Activated naive CD4-positive, alpha-beta T cell treated with anti-CD3 and anti-CD28 coated beads, Interleukin-2, amount 50 U/mL, for 72 hours (primary cell): ENCODE data around the gene MAPK13. TPM values are rescaled to one million over a fixed set of nuclear protein-coding genes. Genes with fewer than 3 reads are reported as not detected.
"Not testable (repeated sequence)": the region's sequence is repeated elsewhere in the genome, so short reads cannot be mapped to it uniquely, and the experiment has no call there.

ENCODE experiments used
- ATAC-seq, 2 donors: fragments of 150-1000 bp; cut with Tn5 transposase; 2 replicates each; pipeline ENCODE4 v1.10.0; 2021; ENCODE audit warnings: mild to moderate bottlenecking in 2 of 2, moderate library complexity in 2 of 2
- DNase-seq, 2 donors: peaks; one replicate each; pipeline ENCODE4 v3.0.0; 2021 to 2022; ENCODE audit warnings: low spot score in 2 of 2
- H3K27ac Mint-ChIP-seq, 2 donors: one replicate each; pipeline ENCODE4 v1.8.0; 2022; ENCODE audit warnings: mild to moderate bottlenecking in 2 of 2, mixed read lengths in 2 of 2
- H3K36me3 Mint-ChIP-seq, 2 donors: one replicate each; pipeline ENCODE4 v1.8.0; 2022; ENCODE audit warnings: mixed read lengths in 2 of 2
- H3K9me3 Mint-ChIP-seq, 2 donors: one replicate each; pipeline ENCODE4 v1.8.0; 2022; ENCODE audit warnings: mixed read lengths in 2 of 2
- total RNA-seq, 2 donors: library from RNA; stranded (reverse); gene quantifications; one replicate each; pipeline ENCODE4 v1.2.3, GENCODE V29; 2022

The MAPK13 gene
- total RNA-seq, 2 donors from 2014 or later: 33.6 to 58.9 TPM

DNA sequence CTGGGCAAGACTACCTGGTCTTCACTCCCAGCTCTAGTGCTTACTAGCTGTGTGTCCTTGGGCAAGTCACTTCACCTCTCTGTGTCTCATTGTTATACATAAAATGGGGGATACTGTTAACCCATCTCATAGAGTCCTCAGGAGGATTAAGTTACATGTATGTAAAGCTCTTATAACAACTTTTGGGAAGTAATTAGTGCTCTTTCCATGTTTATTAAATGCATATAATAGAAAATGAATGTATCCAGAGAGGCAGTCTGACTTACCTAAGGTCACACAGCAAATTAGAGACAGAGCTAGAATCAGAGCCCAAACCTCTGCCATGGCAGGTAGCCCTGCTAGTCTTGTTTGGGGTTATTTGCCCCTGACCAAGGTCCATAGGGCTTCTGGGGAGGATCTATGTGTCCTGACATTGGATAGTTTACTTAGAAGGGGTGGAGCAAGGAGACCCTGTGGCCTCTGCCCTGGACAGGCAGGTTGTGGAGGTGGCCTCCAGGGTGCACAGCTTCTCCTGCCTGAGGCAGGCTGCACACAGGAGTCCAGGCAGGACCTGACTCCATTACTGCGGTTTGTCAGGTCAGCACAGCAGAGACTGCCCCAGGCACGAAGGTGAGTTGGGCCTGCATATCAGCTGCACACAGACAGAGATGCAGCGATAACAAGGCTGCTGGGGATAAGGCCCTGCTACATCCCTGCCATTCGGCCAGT, 8.4 kb upstream of the MAPK13 start:
- no peak for ATAC-seq
- H3K9me3 Mint-ChIP-seq: no peaks in the 10 kb centered on the region
- H3K36me3 Mint-ChIP-seq: peaks cover 0 to 19% of the 10 kb centered on the region in 2 donors
- no peak for DNase-seq
- peak overlapping the region; percentile 95 to 99 for H3K27ac Mint-ChIP-seq

GRCh38 chr6:36122495-36123269, 7.6 kb upstream of the MAPK13 start:
- no peak for ATAC-seq
- Mint-ChIP-seq H3K9me3 (no peaks in the 10 kb centered on the region), H3K36me3 (peaks cover 0 to 19% of the 10 kb centered on the region in 2 donors), H3K27ac (no peak overlapping the region)
- DNase-seq: no peak

GRCh38 chr6:36123270-36124139, 6.8 kb upstream of the MAPK13 start:
- peak; percentile 73 to 76 for ATAC-seq
- Mint-ChIP-seq H3K9me3 (no peaks in the 10 kb centered on the region), H3K36me3 (peaks cover 0 to 19% of the 10 kb centered on the region in 2 donors), H3K27ac (peak overlapping the region in 1 of 2 donors; percentile 75)
- DNase-seq: peak; percentile 83 to 95

DNA sequence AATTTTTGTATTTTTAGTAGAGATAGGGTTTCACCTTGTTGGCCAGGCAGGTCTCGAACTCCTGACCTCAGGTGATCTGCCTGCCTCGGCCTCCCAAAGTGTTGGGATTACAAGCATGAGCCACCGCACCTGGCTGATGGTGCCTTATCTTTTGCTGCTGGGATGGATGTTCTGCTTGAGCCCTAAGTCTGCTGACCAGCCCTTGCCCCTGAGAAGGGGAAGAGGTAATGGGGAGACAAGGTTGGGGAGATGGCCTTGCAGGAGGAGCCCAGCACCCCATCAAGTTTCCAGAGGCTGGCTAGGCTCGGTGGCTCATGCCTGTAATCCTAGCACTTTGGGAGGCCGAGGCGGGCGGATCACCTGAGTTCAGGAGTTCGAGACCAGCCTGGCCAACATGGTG, 6.0 kb upstream of the MAPK13 start:
- Mint-ChIP-seq H3K27ac (peak overlapping the region in 1 of 2 donors; percentile 75), H3K36me3 (peaks cover 0 to 12% of the 10 kb centered on the region in 2 donors)
- H3K9me3 Mint-ChIP-seq, ATAC-seq, DNase-seq: not testable (repeated sequence)

GRCh38 chr6:36124881-36125280, 5.4 kb upstream of the MAPK13 start:
- ATAC-seq (no peak), DNase-seq (no peak)
- Mint-ChIP-seq H3K9me3 (no peaks in the 10 kb centered on the region), H3K27ac (no peak overlapping the region), H3K36me3 (peaks cover 0 to 6% of the 10 kb centered on the region in 2 donors)

DNA sequence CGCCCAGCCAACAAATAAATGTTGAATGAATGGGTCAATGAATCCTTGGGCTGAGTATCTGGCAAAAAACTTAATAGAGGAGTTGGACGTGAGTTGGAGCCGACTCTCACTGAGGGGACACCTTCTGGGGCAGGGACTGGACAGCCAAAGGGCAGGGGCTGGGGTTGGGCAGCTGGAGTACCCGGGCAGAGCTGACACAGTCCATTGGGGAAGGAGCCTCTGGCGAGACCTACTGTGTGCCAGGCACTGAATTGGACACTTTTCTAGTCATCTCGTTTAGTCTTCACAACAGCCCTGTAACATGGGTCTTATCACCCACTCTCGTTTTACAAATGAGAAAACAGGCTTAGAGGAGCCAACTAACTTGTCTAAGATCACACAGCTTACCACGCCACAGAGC, 4.7 kb upstream of the MAPK13 start:
- H3K36me3 Mint-ChIP-seq: peaks cover 0 to 2% of the 10 kb centered on the region in 2 donors
- no peaks in the 10 kb centered on the region for H3K9me3 Mint-ChIP-seq
- DNase-seq (no peak), ATAC-seq (no peak)
- no peak overlapping the region for H3K27ac Mint-ChIP-seq

DNA sequence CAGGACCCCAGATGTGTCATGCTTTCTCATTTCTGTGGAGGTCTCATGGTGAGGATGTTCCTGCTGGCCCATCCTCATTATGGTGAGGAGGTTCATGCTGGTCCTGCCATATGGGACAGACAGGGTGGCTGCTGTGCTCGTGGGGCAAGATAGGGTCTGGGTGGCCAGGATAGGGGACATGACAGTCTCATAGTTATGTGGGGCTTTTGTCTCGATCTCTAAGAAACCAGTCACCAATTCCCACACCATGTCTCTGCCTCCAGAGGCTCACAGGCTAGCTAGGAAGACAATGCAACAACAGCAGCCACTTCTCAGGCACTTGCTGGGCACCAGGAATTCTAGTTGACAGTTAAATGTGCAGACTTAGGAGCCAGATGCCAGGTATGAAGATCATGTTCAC, 4.2 kb upstream of the MAPK13 start:
- no peaks in the 10 kb centered on the region for H3K36me3 Mint-ChIP-seq
- ATAC-seq (no peak), DNase-seq (no peak)
- H3K27ac Mint-ChIP-seq: peak overlapping the region; percentile 10 to 51
- no peaks in the 10 kb centered on the region for H3K9me3 Mint-ChIP-seq

GRCh38 chr6:36126553-36127458, 3.5 kb upstream of the MAPK13 start:
- Mint-ChIP-seq H3K27ac (peak overlapping the region; percentile 10 to 51), H3K9me3 (no peaks in the 10 kb centered on the region), H3K36me3 (no peaks in the 10 kb centered on the region)
- ATAC-seq (peak in 1 of 2 donors; percentile 2), DNase-seq (no peak)

DNA sequence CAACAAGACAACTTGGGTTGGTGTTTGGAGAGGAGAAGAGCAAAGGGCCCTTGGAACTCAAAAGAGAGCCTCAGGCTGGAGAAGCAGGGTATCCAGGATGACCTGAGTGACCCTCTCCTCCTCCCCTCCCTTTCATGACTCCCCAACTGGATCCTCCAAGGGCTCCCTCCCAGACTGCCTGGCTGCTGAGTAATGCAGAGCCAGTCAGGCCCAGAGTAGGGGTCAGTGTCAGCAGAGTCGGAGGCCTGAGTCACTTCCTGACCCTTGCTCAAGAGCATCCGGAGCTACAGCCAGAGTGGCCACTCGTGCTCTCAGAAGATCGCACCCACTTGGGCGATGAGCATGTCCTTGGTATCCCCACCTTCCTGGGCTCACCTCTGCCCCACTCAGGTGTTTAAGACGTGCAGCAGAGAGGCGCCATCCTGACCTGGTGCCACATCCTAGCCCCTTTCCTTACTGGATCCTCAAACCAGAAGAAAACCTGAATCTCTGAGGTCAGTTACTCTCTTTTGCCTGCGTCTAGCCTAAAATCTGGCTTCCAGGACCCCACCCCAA, 2.8 kb upstream of the MAPK13 start:
- no peaks in the 10 kb centered on the region for H3K9me3 Mint-ChIP-seq
- DNase-seq: no peak
- ATAC-seq: no peak
- H3K36me3 Mint-ChIP-seq: peaks cover 0 to under 1% of the 10 kb centered on the region in 2 donors
- H3K27ac Mint-ChIP-seq: no peak overlapping the region

DNA sequence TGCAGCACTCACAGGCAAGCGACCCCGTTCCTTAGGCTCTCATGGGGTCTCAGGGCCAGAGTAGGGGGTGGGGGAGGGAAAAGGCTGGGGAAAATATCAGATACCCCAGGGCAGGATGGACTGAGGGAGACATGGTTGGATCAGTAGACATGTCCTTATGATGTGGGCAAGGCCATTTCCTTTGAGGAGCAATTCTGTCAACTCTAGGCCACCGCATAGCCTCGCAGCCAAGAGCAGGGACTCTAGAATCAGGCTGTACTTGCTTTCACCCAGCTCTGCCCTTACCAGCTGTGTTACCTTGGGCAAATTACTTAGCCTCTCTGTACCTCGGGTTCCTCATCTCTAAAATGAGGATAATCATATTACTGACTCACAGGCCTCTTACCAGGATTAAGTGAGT, 2.2 kb upstream of the MAPK13 start:
- DNase-seq (no peak), ATAC-seq (no peak)
- peaks cover 4 to 5% of the 10 kb centered on the region in 2 donors for H3K36me3 Mint-ChIP-seq
- no peak overlapping the region for H3K27ac Mint-ChIP-seq
- H3K9me3 Mint-ChIP-seq: no peaks in the 10 kb centered on the region

DNA sequence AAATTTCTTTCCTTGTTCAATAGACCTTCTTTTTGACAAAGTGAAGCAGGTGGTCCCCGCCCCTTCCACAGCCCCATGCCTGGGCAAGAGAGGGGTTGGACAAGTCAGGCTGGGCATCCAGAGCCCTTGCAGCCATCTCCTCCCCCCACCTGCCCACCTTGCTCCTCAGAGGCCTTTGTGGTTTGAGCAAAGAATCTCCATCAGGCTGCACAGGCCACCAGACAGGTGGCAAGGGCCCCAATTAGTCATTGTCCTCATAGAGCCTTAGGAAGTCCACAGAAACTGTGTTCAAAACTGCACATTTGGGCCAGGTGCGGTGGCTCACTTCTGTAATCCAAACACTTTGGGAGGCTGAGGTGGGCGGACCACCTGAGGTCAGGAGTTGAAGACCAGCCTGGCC, 1.5 kb upstream of the MAPK13 start:
- H3K27ac Mint-ChIP-seq: no peak overlapping the region
- H3K36me3 Mint-ChIP-seq: peaks cover 12 to 13% of the 10 kb centered on the region in 2 donors
- no peak for DNase-seq
- ATAC-seq: no peak
- no peaks in the 10 kb centered on the region for H3K9me3 Mint-ChIP-seq

GRCh38 chr6:36129334-36129733, 979 bp upstream of the MAPK13 start:
- not testable (repeated sequence) for DNase-seq, H3K9me3 Mint-ChIP-seq, ATAC-seq
- H3K27ac Mint-ChIP-seq: peak overlapping the region; percentile 32 to 93
- peaks cover 14% of the 10 kb centered on the region in 2 donors for H3K36me3 Mint-ChIP-seq

GRCh38 chr6:36130667-36131510, 576 bp downstream of the MAPK13 start:
- ATAC-seq (peak; percentile 63 to 73), DNase-seq (peak; percentile 69 to 80)
- H3K27ac Mint-ChIP-seq: peak overlapping the region; percentile 93 to 94
- peaks cover 14% of the 10 kb centered on the region in 2 donors for H3K36me3 Mint-ChIP-seq
- no peaks in the 10 kb centered on the region for H3K9me3 Mint-ChIP-seq

- peaks cover 14% of the 10 kb centered on the region in 2 donors for H3K36me3 Mint-ChIP-seq
- H3K27ac Mint-ChIP-seq: peak overlapping the region; percentile 88 to 93
- peak; percentile 78 to 84 for ATAC-seq
- DNase-seq: peak; percentile 51 to 74
- H3K9me3 Mint-ChIP-seq: no peaks in the 10 kb centered on the region
These were observed 1.4 kb downstream of the MAPK13 start for GRCh38 chr6:36131511-36132245.
